GM12875 (cell line): Measurements from ENCODE around the gene NUDCD3.

Experiments used
- H3K4me3 ChIP-seq: one replicate; pipeline ENCODE4 v1.5.1; 2011; ENCODE audit warnings: low read depth, low read length, control low read depth
- TF ChIP-seq, protein P1 (sequence below): IDR thresholded peaks from 2 replicates; pipeline ENCODE4 v1.5.1; 2011; ENCODE audit warnings: low read depth, mild to moderate bottlenecking, control low read depth, inconsistent platforms, low read length, moderate library complexity, borderline replicate concordance; ENCODE audit not compliant: insufficient read depth

Gene NUDCD3

DNA sequence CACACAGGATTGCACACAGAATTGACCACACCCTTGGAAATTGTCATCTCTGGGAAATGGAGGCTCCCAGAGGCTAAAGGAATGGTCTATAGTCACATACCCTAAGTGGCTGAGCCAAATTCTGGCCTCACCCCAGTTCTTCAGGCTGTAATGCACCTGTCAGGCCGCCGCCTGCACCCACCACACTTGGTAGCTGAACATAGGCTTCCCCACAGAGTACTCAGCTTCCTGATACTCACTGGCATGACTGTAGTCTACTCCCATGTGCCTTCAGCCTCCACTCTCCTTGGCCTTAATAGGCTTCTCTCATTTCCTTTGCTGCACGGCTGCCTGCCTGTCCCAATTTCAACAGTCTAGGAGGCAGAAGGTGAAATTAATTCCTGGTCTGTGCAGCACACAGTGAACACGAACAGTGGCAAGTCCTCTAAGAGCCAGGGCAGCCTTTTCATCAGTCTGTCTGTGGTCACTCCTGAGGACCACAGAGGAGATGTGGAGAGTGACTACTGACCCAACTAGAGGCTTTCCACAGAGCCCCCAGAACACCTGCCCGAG lies 42.5 kb downstream of the NUDCD3 start:
- TF ChIP-seq, protein P1, sequence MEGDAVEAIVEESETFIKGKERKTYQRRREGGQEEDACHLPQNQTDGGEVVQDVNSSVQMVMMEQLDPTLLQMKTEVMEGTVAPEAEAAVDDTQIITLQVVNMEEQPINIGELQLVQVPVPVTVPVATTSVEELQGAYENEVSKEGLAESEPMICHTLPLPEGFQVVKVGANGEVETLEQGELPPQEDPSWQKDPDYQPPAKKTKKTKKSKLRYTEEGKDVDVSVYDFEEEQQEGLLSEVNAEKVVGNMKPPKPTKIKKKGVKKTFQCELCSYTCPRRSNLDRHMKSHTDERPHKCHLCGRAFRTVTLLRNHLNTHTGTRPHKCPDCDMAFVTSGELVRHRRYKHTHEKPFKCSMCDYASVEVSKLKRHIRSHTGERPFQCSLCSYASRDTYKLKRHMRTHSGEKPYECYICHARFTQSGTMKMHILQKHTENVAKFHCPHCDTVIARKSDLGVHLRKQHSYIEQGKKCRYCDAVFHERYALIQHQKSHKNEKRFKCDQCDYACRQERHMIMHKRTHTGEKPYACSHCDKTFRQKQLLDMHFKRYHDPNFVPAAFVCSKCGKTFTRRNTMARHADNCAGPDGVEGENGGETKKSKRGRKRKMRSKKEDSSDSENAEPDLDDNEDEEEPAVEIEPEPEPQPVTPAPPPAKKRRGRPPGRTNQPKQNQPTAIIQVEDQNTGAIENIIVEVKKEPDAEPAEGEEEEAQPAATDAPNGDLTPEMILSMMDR = no peak
- H3K4me3 ChIP-seq = no peak overlapping the region

DNA sequence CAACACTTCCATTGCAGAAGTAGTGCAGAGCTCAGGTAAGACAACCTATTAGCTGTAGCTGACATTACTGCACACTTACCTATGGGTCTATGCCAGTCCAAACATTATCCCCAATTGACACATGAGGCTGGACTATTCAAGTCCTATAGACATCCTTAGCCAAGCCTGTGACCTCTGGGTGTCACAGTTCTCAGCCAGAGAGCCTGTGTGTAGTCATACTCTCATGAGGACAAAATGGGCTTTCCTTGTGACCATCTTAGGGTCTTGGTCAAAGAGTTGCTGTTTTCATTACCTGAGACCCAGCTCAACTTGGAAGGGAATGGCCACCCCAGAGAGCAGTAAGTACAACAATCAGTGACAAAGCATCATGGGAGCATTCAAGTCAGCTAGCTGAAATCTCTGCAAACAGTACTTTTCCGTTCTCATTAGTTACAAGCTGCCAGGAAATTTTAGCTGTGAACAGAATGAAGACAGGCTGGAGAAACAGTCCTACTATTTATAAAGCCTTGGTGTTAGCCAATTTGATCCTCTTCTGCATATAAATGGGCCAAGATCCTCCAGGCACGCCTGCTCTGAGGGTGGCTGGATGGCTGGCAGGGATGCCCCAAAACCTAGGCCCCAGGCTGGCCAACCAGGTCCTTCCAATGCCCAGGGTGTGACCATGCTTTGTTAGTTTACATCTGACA lies 44.3 kb downstream of the NUDCD3 start:
- H3K4me3 ChIP-seq = no peak overlapping the region
- TF ChIP-seq, protein P1 = no peak

DNA sequence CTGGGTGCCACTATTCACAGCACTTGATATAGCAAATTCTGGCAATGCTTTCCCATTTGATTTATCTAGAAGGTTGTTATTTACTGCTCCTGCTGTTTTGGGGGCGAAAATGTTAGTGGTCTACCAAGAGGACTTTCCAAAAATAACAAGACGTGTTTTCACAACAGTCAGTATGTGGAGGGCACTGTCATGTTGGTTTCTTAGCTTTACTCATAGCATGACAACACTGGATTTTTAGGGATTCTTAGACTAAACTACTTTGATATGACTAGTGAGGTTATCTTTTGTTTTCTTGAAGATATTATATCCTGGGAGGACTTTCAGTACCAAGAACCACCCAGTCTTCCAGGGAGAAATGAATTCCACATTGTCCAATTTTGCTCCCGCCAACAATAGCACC lies 49.4 kb downstream of the NUDCD3 start:
- TF ChIP-seq, protein P1 = no peak
- no peak overlapping the region for H3K4me3 ChIP-seq

DNA sequence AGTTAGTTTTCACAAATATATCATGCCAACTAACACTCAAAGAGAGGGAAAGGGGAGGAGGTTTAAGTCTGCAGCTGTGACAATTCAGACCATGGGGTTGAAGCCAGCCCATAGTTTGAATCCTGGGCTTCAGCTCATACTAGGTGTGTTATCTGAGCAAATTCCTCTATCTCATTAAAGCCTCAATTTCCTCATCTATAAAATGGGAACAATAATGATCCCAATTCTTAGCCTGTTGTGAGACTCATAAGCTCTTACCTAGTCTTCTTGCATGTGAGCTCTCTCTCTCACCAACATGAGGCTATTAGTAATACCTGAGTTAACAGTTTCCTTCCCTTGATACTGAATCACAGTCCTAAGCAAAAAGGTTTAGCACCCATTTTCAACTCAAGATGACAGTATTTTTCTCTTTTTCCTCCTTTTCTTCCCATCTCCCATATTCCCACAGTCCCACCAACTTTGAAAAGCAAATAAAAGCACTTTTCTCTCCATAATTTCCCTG lies 49.8 kb downstream of the NUDCD3 start:
- TF ChIP-seq, protein P1 = no peak
- H3K4me3 ChIP-seq = no peak overlapping the region

DNA sequence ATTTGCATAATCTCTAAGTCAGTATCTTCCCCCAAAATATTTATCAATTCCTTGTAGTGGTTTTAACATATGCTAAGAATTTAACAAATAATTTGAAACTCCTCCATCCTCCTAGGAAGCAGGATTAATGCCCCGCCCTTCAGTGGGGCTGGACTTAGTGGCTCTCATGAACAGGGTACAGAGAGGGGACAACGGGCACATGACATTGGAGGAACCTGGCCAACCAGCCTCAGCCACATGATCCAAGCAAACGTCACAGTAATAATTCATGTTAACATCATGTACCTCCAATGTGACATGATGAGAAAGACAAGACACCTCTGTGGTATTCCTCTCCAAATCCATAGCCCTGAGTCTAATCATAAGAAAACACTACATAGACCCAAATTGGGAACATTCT lies 50.5 kb downstream of the NUDCD3 start:
- H3K4me3 ChIP-seq = no peak overlapping the region
- TF ChIP-seq, protein P1 = no peak

DNA sequence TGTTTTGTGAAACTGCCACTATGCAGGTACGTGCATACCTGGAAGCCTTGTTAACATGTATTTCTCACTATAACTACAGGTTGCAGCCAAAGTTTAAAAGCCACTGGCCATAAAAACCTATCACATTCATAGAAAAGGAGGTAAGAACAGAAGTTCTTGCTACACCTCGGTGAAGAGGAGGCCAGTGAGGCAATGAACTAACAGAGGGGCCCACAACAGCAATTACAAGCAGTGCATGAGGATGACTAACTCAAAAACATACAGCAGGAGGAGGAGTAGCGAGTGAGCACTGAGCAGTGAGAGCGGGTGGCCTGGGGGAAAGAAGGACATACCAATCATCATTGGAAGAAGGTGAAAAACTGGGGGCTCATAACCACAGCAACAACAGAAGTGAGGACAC lies 51.6 kb downstream of the NUDCD3 start:
- no peak overlapping the region for H3K4me3 ChIP-seq
- TF ChIP-seq, protein P1 = no peak

DNA sequence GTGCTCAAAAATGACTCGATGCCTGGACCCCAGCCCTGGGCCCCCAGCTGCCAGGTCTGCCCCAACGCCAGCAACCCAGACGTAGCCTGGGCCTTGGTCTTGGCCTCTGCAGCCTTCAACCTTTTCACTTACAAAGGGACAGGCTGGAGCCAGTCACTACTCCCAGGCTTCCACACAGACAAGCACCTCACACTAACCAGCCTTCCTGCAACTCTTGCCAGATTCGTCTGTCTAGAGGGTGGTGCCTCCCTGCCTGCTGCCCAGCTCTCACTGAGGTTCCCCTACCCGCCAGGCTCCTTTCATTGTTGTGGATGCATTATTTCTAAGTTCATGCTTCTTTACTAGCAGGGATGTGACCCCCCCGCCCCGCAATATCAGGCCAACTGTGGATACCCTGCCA lies 56.3 kb downstream of the NUDCD3 start:
- TF ChIP-seq, protein P1 = no peak
- no peak overlapping the region for H3K4me3 ChIP-seq
